SIG-M5 treated with dmso at 0.1 percent for 504 hours (cell line): Measurements from ENCODE around the gene ACAP1.

Experiments used
- DNase-seq: peaks from one replicate; lab custom pipeline; 2025; ENCODE audit not compliant: unreplicated experiment; lab: John Stamatoyannopoulos, UW

Gene ACAP1, protein sequence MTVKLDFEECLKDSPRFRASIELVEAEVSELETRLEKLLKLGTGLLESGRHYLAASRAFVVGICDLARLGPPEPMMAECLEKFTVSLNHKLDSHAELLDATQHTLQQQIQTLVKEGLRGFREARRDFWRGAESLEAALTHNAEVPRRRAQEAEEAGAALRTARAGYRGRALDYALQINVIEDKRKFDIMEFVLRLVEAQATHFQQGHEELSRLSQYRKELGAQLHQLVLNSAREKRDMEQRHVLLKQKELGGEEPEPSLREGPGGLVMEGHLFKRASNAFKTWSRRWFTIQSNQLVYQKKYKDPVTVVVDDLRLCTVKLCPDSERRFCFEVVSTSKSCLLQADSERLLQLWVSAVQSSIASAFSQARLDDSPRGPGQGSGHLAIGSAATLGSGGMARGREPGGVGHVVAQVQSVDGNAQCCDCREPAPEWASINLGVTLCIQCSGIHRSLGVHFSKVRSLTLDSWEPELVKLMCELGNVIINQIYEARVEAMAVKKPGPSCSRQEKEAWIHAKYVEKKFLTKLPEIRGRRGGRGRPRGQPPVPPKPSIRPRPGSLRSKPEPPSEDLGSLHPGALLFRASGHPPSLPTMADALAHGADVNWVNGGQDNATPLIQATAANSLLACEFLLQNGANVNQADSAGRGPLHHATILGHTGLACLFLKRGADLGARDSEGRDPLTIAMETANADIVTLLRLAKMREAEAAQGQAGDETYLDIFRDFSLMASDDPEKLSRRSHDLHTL

DNA sequence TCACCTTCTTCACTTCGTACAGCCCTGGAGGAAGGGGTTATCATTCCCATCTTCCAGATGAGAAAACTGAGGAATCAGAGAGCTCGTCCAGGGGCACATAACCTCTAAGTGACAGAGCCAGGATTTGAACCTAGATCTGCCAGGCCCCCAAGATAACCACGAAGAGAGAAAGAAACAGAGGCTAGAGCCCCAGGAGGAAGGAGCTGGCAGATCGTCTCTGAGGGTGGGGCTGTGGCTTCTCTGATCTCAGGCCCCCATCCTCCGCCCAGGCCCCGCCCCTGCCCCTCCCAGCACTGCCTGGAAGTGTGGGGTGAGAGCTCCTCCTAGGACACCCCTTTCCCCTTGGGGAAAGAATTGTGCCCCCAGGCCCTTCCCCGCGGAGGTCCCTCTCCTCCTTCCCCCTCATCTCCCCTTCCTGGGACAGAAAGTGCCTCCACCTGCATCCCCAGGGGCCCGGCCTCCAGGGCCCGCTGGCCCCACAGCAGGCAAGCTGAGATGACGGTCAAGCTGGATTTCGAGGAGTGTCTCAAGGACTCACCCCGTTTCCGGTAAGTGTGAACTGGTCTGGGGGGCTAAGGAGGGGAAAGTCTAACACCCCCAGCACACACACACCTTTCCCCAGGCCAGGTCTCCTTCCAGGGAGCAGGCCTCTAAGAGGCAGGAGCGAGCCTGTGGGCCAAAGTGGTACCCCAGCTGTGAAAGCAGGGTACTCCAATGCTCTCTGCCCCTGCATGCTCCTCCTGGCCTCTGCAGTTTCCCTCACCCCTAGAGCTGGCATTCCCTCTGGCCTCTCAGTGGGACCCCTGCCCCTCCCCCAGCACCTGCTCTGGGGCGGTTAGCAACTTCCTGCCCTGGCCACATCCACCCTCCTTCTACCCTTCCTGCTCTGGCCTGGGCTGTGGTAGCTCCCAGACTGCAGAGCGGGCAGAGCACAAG lies at the start of gene ACAP1:
ACAP1 (plus strand) TSS at position 290 of the 936 bp plus-strand sequence; CDS start at position 496, 206 bp downstream.
- DNase-seq: no peak

DNA sequence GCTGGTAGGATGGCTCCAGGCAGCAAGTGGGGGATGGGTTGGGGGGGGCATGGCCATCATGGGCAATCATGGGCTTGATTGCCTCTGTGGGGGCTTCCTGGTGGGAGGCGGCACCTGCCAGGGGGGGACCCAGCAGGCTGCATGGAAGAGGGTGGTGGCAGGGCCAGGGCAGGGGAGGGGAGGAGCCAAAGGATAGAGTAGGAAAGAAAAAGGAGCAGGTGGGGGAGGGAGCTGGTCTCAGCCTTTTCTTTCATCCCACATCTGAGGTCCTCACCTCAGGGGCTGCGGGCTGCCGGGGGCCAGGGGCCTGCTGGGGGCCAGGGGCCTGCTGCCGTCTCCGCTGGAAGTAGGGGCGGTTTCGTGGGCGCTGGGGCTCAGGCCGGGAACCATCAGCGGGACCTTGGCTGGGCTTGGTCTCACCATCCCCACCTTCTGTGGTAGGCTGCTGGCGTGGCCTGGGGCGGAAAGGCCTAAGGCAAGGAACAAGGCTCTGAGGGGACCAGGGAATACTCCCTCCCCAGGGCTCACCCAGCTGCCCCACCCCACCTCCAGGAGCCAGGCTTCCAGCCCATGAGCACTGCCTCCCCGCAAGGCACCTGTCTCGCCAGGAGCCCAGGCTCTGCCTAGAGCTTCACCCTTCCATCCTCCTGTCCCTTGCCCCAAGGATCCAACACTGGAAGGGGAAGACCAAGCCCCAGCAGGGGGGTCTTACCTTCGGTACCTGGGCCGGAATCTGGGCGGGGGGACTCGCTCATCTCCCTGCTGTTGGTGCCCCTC lies 46.9 kb upstream of the ACAP1 start:
- DNase-seq: no peak

DNA sequence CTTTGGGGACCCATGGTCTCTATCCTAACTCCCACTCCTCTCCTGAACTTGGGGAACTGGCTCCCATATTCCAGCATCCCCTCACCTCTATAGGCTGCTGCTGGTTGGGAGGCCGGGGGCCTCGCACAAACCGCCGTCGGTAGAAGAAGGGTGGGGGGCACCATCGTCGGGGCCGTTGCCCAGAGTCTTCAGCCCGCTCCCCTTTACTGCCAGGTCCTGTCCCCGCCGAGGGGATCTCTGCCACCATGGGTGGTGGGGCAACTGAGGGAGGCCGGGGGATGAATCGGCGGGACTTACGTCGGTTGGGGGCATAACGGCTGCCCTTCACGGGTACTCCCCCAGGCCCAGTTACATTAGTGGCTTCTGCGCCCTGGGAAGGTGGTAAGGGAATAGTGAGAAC lies 46.2 kb upstream of the ACAP1 start:
- no peak for DNase-seq

DNA sequence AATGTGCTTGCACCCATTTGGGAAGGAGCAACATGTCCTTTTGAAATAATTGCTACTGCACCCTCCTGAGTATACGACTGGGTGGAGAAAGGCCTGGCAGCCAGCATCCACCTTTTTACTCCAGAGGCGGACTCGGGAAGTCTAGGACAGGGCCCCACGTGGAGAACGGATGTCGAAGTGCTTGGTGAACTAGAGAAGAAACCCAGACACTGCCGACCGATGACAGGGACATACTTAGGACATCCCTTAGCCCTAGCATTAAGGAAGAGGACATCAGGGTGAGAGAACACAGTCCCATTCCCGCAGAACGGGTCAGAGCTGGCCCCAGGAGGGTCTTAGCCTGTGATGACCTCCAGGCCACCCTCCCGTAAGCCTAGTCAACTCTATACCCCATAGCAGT lies 45.6 kb upstream of the ACAP1 start:
- DNase-seq: no peak

DNA sequence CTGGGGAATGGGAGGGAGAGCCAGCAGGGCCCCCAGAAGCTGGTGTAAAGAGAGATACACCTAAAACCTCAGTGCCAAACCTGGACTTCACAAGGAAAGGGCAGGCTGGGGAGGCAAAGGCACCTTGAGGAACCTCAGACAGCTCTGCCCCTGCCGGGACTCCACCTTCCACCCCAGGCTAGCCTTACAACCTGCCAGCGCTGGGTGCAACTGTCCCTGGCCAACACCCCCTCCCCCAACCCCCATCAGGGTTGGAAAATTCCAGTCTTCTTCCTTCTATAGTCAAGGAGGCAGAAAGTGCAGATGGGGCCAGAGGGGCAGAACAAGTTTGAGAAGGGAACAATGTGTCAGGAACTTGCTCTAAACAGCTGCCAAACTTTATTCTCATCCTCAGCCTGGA lies 44.1 kb upstream of the ACAP1 start:
- no peak for DNase-seq

DNA sequence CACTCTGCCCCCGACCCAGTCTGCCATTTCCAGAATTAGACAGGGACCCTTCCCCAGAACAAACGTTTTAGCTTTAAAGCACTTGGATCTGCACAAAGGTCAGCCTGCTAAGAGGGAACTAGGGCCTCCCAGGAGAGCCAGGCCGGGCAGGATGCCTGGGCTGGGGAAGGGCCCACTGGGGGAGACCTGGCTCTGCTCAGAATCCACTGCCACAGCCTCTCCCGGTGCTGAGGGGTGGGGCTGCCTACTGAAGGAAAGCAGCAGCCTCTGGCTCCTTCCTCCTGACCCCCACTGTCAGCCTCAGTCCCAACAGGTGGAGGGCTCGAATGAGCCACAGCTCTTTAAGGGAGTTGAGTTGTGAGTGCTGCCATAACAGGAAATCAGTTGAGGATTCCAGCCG lies 43.6 kb upstream of the ACAP1 start:
- DNase-seq: no peak

DNA sequence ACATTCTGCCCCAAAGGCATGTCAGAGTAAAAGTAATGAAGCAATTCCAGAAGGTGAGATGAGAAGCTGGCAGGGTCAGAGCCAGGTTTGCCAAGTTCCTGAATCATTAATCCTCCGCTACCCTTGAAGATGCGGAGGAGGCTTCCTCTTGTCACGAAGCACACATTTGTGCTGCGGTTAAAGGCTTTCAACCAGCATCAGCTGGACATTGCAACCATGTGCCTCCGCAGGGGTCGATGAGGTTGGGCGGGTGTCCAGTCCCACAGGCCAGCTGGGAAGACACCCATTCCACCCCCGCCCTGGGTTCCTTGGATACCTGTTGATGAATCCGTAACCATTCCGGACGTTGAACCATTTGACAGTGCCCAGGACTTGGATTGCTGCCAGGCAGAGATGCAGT lies 43.2 kb upstream of the ACAP1 start:
- no peak for DNase-seq

DNA sequence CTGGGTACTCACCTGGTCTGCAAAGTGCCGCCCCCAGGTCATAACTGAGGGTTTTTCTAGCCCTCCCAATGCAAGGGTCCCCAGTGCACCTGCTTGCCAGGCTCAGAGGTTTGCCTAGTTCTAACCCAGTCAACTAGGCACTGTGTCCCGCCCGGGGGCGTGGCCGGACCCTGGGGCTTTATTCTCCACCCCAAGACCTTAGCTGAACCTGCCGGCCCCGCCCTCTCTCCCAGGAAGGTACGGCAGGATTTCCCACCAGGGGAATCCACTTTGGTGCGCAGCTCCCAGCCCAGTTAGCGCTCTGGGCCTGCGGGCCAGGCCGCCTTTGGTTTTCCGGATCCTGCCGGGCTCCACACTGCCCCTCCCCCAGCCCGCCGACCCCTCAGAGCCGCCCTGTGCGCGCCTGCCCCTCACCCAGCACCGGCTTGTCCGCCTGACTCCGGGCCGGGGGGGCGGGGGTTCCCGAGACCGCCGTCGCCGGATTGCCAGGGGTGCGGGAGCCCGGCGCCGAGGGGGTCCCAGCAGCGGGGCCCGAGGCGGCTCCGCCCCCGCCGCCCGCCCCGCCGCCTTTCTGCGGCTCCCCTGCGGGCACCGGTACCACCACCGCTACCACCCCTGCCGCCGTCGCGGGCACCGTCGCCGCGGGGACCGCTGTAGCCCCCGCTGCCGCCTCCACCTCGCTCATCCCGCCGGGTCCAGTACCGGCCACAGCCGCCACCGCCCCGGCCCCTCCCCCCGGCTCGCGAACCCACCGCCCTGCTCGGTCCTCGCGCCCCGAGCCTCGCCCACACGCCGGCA lies 42.3 kb upstream of the ACAP1 start:
- DNase-seq: no peak

DNA sequence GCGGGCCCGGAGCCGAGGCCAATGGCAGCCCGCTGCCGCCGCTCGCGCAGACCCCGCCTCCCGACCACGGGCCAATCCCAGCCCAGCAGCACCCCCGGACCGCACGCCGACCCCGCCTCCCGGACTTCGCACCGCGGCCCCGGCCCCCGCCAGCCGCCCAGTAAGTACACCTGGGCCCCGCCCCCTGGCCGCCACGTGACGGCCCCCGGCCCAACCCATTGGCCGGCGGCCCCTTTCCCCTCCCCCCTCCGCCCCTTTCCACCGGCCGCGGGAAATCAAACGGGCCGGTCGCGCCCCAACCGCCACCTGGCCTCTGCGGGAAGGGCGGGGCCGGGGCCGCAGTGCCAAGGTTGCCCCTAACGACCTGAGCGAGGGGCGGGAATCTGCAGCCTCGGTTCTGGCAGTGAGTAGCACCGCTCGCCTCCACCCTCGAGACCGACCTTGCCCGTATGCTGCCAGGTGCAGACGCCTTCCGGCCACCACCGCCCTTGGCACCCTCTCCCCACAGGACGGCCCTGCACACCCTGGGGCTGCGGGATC lies 41.6 kb upstream of the ACAP1 start, which contains the start of gene YBX2:
YBX2 (minus strand) TSS at position 26 of the 540 bp plus-strand sequence. CDS start 139 bp downstream, outside the sequence.
- peak; percentile 26 for DNase-seq

DNA sequence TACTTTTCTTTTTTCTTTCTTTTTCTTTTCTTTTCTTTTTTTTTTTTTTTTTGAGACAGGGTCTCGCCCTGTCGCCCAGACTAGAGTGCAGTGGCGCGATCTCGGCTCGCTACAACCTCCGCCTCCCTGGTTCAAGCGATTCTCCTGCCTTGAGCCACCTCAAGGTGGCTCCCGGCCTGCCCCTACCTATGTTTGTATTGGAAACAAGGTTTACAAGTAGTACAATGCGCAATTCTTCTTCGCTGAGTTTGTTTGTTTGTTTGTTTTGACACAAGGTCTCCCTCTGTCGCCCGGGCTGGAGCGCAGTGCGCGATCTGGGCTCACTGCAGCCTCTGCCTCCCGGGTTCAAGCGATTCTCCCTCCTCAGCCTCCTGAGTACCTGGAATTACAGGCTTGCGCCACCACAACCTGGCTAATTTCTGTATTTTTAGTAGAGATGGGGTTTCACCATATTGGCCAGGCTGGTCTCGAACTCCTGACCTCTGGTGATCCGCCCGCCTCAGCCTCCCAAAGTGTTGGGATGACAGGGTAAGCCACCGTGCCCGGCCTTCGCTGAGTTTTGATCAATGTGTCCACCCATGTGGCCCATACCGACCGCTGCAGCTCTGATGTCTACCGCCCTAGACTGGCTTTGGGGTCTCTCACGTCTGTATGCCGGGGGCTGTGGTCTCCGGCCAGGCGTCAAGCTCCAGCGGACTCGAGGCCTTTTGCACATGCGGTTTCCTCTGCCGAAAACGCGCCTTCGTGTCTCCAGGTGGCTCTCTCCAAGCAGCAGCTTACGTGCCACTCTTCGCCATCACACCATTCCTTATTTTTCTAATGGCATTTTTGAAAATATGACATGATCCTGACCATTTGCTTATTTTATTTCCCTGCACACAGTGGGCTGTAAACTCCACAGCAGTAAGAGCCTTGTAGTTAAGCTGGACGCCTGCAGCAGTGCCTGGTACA lies 40.8 kb upstream of the ACAP1 start:
- DNase-seq: no peak

DNA sequence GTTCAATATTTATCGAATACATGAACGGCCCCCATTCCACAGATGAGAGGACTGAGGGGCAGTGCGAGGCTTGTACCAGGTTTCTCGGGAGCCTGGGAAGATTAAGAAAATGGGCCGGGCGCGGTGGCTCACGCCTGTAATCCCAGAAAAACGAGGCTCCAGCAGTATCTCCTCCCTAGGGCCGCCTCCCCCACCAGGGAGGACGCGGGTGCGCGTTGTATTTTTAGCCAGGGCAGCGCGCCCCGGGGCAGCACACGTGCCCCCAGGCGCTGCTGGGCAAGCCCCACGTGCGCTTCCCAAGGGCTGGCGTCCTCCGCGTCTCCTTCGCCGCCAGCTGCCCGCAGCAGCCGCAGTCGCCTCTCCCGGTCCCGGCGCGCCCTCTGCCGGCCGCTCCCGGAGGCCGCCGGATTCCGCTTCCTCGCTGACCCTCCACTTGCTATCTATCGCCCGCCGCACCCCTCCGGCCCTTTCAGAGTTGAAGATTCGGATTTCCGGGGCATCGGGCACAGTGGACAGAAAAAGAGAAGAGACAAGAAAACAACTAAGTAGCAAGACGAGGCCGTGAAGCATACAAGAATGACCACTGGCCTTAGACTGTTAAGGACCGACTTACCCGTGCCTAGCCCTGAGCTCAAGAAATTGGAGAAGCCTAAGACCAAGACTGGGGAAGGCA lies 40.0 kb upstream of the ACAP1 start:
- DNase-seq: peak; percentile 57

DNA sequence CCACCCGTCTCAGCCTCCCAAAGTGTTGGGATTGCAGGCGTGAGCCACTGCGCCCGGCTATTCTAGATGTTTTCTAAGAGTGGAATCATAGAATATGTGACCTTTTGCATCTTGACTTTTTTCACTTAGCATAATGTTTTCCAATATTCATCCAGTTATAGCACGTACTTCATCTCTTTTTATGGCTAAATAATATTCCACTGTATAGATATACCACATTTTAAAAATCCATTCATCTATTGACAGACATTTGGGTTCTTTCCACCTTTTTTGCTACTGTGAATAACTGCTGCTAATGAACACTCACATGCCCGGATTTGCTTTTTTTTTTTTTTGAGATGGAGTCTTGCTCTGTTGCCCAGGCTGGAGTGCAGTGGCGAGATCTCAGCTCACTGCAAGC lies 32.1 kb upstream of the ACAP1 start:
- no peak for DNase-seq

DNA sequence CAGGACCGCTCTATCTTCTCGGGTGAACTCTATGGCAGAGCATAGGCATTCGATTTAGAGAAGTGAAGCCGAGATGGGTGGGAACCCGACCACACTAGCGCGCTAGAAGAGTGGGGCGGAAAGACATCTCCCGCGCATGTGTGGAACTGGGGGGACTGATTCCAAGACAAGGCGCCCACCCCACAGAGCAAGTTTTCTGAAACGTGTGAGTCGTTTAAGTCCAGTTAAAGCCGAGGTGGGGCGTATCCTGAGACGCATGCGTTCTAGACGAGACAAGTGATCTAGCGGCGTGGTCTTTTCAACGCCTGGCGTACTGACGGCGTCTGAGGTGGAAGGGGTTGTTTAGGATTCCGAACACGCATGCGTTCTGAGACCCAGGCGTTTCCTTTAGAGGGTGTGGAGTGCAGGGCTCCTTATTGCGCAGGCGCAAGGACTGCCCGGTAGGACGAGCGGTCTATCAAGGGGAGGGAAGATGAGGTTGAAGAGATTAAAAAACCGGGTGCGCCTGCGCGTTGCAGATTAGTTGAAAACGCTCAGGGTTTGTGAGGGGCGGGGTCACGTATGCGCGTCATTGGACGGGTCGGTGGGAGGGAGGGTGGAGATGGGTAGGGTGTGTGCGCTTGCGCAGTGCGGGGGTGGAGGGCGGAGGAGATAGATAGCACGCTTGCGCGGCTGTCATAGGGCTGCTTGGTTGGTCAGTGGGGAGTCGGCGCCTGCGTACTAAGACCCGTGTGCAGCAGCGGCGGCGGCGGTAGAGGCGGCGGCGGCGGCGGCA lies 29.2 kb upstream of the ACAP1 start, which contains the start of gene EIF5A:
EIF5A (plus strand) TSS at position 718 of the 775 bp plus-strand sequence. CDS start 2,008 bp downstream, outside the sequence.
- peak; percentile 99 for DNase-seq

DNA sequence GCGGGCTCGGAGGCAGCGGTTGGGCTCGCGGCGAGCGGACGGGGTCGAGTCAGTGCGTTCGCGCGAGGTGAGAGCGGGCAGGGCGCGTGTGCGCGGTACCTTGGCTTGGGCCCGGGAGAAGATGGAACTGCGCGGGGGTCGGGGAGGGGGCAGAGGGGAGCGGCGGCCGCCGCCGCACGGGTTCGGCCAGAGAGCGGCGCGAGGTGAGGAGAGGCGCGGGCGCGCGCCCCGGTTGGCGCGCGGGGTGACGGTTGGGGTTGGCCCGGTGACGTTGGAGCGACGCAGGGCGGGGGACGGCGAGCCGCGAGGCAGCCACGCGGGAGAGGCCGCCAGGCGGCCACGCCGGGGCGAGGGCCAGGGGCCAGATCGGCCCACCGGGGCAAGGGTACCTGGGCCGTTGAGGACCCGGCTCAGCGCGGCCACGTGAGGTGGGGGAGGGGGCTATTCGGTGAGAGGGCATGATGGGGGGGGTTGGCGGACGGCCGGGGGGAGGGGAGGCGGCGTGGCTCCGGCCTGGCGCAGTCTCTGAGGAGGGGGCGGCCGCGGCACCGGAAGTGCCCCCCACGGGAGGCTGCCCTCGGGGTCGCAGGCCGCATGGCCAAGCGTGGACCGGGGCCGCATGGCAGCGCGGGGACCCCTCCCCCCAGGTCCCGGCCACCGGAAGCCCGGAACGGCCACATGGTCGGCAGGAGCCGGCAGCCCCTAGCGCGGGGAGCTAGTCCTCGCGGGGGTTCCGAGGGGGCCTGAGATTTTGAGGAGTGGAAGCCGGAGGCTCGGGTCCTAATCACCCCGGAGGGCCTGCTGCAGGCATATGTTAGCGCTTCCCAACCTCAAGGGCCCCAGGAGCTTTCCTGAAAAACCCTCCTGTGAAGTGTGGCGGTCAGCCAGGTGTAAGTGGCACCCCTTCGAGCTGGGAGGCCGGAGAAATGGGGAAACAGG lies 28.4 kb upstream of the ACAP1 start:
- peak; percentile 29 for DNase-seq

DNA sequence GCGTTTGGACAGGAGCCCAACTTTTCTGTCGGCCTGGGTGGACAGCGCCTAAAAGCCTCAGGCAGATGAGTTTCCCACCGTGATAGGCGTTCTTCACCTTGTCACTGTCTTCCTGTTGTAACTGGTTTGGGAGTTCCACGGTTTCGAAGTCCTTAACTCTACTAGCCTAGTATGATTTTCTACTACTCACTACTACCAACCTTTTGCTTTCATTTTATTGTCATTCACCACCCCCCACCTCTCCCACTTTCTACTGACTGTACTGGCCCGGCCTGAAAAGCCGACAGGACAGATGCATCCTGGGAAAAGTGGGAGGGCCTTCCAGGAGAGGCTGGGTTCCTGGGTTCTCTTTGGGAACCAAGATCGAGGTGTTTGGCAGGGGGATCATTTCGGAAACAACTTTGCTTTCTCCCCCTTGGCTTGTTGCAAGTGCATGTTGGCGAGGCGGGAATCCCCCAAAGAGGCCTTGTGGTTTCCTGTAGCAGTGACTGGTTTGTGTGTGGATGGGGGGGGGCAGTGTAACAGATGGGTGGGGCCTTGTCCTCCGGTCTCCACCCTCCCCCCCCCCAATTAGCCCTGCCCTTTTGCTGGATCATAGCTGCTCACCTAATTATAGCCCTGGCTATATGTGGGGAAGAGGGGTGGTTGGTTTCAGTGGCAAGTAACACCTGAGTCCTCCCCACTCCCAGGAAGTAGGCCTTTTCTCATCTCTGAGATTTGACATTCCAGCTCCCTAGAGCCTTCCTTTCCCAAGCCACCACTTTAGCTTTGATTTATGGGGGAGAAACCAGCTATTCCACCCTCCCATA lies 27.5 kb upstream of the ACAP1 start:
- DNase-seq: peak; percentile 83
